Body of pancreas (tissue), 4 donors: ENCODE measurements around the gene DIPK1A.

Source experiments
- CTCF ChIP-seq, 7 experiments: fragments of 450-650 bp in 4 of 7; fragments of 200-600 bp in 3 of 7; sonication (generic) in 3 of 7; IDR thresholded peaks; one replicate each; pipeline ENCODE4 v1.5.1; 2016 to 2019; ENCODE audit warnings: antibody characterized with exemption in 7 of 7
- POLR2A ChIP-seq, 3 donors: fragments of 450-650 bp; IDR thresholded peaks; one replicate each; pipeline ENCODE4 v1.6.1; 2016; ENCODE audit warnings: antibody characterized with exemption in 3 of 3, mild to moderate bottlenecking in 2 of 3

DNA sequence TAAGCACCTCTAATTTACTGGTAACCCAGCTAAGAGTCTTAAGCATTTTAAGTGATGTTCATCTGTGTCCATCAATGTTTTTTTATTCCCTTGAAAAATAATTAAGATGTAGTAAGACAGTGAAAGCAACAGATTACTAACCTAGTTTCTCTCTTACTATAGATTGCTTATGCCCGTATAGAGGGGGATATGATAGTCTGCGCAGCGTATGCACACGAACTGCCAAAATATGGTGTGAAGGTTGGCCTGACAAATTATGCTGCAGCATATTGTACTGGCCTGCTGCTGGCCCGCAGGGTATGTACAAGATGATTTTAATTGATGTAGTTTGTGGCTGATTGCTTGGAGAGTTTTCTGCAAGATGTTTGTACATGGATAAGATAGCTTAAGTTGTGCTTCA, 126.6 kb downstream of the DIPK1A start:
- no peak for TF ChIP-seq CTCF (IDR thresholded peaks at IDR 0.05)
- no peak for TF ChIP-seq POLR2A (IDR thresholded peaks at IDR 0.05)
